A549 (cell line): ENCODE measurements around the gene DACT3. TPM values are rescaled to one million over a fixed set of nuclear protein-coding genes. Genes with fewer than 3 reads are reported as not detected.

Experiments
- ATAC-seq, 2 experiments: fragments of 200-7000 bp in 1 of 2; fragments of >200 bp in 1 of 2; cut with Nextera tagmentation in 1 of 2; cut with Tn5 transposase in 1 of 2; 3 replicates each; pipeline versions ENCODE4 v1.8.0 to v1.9.1; 2018 to 2020; ENCODE audit warnings: mild to moderate bottlenecking in 1 of 2, moderate library complexity in 1 of 2
- CTCF ChIA-PET: fragments of 300-600 bp; sonication (Branson Sonifier 250); formaldehyde crosslinking; extraction: SDS; loops from one replicate; lab custom pipeline; 2021; ENCODE audit warnings: antibody characterized with exemption, inconsistent platforms; lab: Yijun Ruan, JAX
- POLR2A ChIA-PET: fragments of 350-600 bp; formaldehyde crosslinking; extraction: SDS; loops from one replicate; lab custom pipeline; 2021; ENCODE audit warnings: antibody characterized with exemption, inconsistent platforms; lab: Yijun Ruan, JAX
- DNase-seq, 2 experiments: peaks; one replicate each; pipeline versions ENCODE4 v3.0.0 to v3.0.0-alpha.2; 2011 to 2016; ENCODE audit warnings: low read depth in 1 of 2, low spot score in 1 of 2
- FAIRE-seq: peaks from 2 replicates; lab custom pipeline; 2011; peaks lifted over from hg19 to GRCh38; lab: Jason Lieb, UNC
- H3K27ac ChIP-seq, 2 experiments: fragments of >200 bp; sonication (Bioruptor Twin); formaldehyde crosslinking; 3 replicates each; pipeline ENCODE4 v1.5.1; 2016 to 2017
- H3K4me1 ChIP-seq: fragments of >200 bp; sonication (Bioruptor Twin); formaldehyde crosslinking; 3 replicates; pipeline ENCODE4 v1.6.1; 2016
- H3K4me2 ChIP-seq: fragments of >200 bp; sonication (Bioruptor Twin); formaldehyde crosslinking; 3 replicates; pipeline ENCODE4 v1.6.1; 2016
- H3K4me3 ChIP-seq: fragments of >200 bp; sonication (Bioruptor Twin); formaldehyde crosslinking; 3 replicates; pipeline ENCODE4 v1.5.1; 2016
- H3K9me3 ChIP-seq: fragments of >200 bp; sonication (Bioruptor Twin); formaldehyde crosslinking; 3 replicates; pipeline ENCODE4 v1.6.1; 2016
- CTCF ChIP-seq: fragments of >200 bp; sonication (Bioruptor Twin); formaldehyde crosslinking; IDR thresholded peaks from 3 replicates; pipeline ENCODE4 v1.5.1; 2016
- GATA3 ChIP-seq: IDR thresholded peaks from 2 replicates; pipeline ENCODE4 v1.6.1; 2012; ENCODE audit warnings: borderline replicate concordance
- HDAC2 ChIP-seq: fragments of 200-600 bp; sonication (generic); IDR thresholded peaks from 2 replicates; pipeline ENCODE4 v1.6.1; 2016
- HOXB13 ChIP-seq: fragments of 250-450 bp; sonication (Bioruptor Pico); IDR thresholded peaks from 2 replicates; pipeline ENCODE4 v1.5.0; 2020; ENCODE audit warnings: low read depth, mild to moderate bottlenecking, moderate library complexity
- KDM5A ChIP-seq: fragments of 200-600 bp; sonication (generic); IDR thresholded peaks from 2 replicates; pipeline ENCODE4 v1.6.1; 2016; ENCODE audit warnings: antibody characterized with exemption, mild to moderate bottlenecking
- PBX3 ChIP-seq: IDR thresholded peaks from 2 replicates; pipeline ENCODE4 v1.6.1; 2012
- USF2 ChIP-seq: fragments of 450-650 bp; IDR thresholded peaks from 2 replicates; pipeline ENCODE4 v1.6.1; 2014; ENCODE audit warnings: antibody characterized with exemption
- ZNF302 ChIP-seq: fragments of 250-450 bp; sonication (Bioruptor Pico); IDR thresholded peaks from 2 replicates; pipeline ENCODE4 v1.9.0; 2021; ENCODE audit warnings: inconsistent platforms, mild to moderate bottlenecking, moderate library complexity
- WGBS: methylation state at CpG from one replicate; pipeline ENCODE4 v1.1.6; 2017; ENCODE audit errors: missing lambda C conversion rate; 5-methylcytosine and 5-hydroxymethylcytosine counted together
- polyA plus RNA-seq, 4 experiments: library from polyadenylated mRNA; depleted of rRNA in 3 of 4; stranded (reverse); fragments of >200 nt; fragmentation: RNase III in 1 of 4; extraction: RNeasy Plus Mini Kit Qiagen cat#74134 plus additional on column Dnase treatment in 1 of 4; gene quantifications; 2 replicates in 3 of 4; 3 replicates in 1 of 4; pipeline ENCODE4 v1.2.3, GENCODE V29; 2011 to 2017

DACT3 gene
- polyA plus RNA-seq, 2 of the 4 experiments (the other 2 are of a cell fraction): 0.32 to 0.36 TPM

GRCh38 chr19:46605356-46605821 lies 55.6 kb downstream of the DACT3 start:
- FAIRE-seq: no peak
- 91% methylated on average over 16 of the region's 16 CpGs for WGBS
- POLR2A ChIA-PET: no interaction called here
- H3K4me1 ChIP-seq: peaks cover 21% of the 10 kb centered on the region
- no peak for TF ChIP-seq CTCF
- no peak for TF ChIP-seq KDM5A
- no peak for ATAC-seq
- no peak overlapping the region for H3K4me3 ChIP-seq
- H3K4me2 ChIP-seq: no peak overlapping the region
- CTCF ChIA-PET: interaction anchor here (1.1 to 34.1 kb wide), 8 partner anchors 18 to 653 kb away, joined by 3 to 737 read pairs (median 4); partner anchors contain the start of genes DACT3, GNG8 and PTGIR
- no peaks in the 10 kb centered on the region for H3K9me3 ChIP-seq
- no peak for DNase-seq
- H3K27ac ChIP-seq: no peak overlapping the region

GRCh38 chr19:46604781-46605355 lies 56.1 kb downstream of the DACT3 start:
- no peak for FAIRE-seq
- 88% methylated on average over 12 of the region's 13 CpGs for WGBS
- Histone ChIP-seq H3K9me3 (no peaks in the 10 kb centered on the region), H3K4me2 (no peak overlapping the region), H3K27ac (no peak overlapping the region), H3K4me1 (peaks cover 23% of the 10 kb centered on the region), H3K4me3 (no peak overlapping the region)
- CTCF ChIA-PET: interaction anchor here (1.1 to 34.1 kb wide), 8 partner anchors 19 to 653 kb away, joined by 3 to 737 read pairs (median 4); partner anchors contain the start of genes DACT3, GNG8 and PTGIR
- no peak for DNase-seq
- no peak for ATAC-seq
- no peak for TF ChIP-seq GATA3
- POLR2A ChIA-PET: no interaction called here

GRCh38 chr19:46603752-46604231 lies 57.2 kb downstream of the DACT3 start:
- no peak for TF ChIP-seq ZNF302
- TF ChIP-seq PBX3: peak; percentile 5; the same call in 1 of the 2 replicates
- ATAC-seq: no peak
- Histone ChIP-seq H3K4me2 (peak overlapping the region; percentile 95), H3K27ac (peak overlapping the region in 1 of 2 experiments; percentile 97; a peak in 3 of 6 replicates), H3K9me3 (peaks cover 5% of the 10 kb centered on the region), H3K4me1 (peaks cover 23% of the 10 kb centered on the region), H3K4me3 (no peak overlapping the region)
- WGBS: 92% methylated on average over 9 of the region's 9 CpGs
- ChIA-PET CTCF (interaction anchor here (26.1 to 34.1 kb wide), 2 partner anchors 20 to 60 kb away, joined by 483 to 737 read pairs; partner anchors contain the start of genes DACT3, GNG8 and PTGIR), POLR2A (no interaction called here)
- FAIRE-seq: no peak
- no peak for DNase-seq

GRCh38 chr19:46603195-46603637 lies 57.8 kb downstream of the DACT3 start:
- 45% methylated on average over 2 of the region's 2 CpGs for WGBS
- ChIA-PET CTCF (interaction anchor here (0.6 to 34.1 kb wide), 3 partner anchors 20 to 1140 kb away, joined by 3 to 737 read pairs (median 483); partner anchors contain the start of genes DACT3, GNG8 and PTGIR), POLR2A (interaction anchor here (3.7 kb wide), 1 partner anchor 58 kb away, joined by 29 read pairs; the partner anchor contains the start of gene DACT3)
- ATAC-seq: no peak
- no peak for TF ChIP-seq HOXB13 (CRISPR knock-in tag)
- TF ChIP-seq USF2: no peak
- no peak for TF ChIP-seq HDAC2
- TF ChIP-seq, all 56 proteins: peak for 0
- Histone ChIP-seq H3K27ac (peak overlapping the region; percentile 96 to 97), H3K4me2 (peak overlapping the region; percentile 95), H3K4me1 (peaks cover 23% of the 10 kb centered on the region), H3K4me3 (peak overlapping the region; percentile 94), H3K9me3 (peaks cover 11% of the 10 kb centered on the region)
- no peak for DNase-seq
- FAIRE-seq: no peak
